Caco-2 (cell line): ENCODE measurements around the gene EXOSC5. TPM values are rescaled to one million over a fixed set of nuclear protein-coding genes. Genes with fewer than 3 reads are reported as not detected.

Experiments
- BruUV-seq: library from RNA; stranded (reverse); fragments of 400-500 nt; replicated peaks from 2 replicates; lab custom pipeline; 2021; lab: Mats Ljungman, UMichigan
- CTCF ChIA-PET: fragments of 300-600 bp; sonication (Branson Sonifier 250); formaldehyde crosslinking; loops from one replicate; lab custom pipeline; 2022; ENCODE audit warnings: antibody characterized with exemption; lab: Charles Lee
- POLR2A ChIA-PET: fragments of 300-600 bp; sonication (Branson Sonifier 250); formaldehyde crosslinking; loops from one replicate; lab custom pipeline; 2022; ENCODE audit warnings: antibody characterized with exemption; lab: Charles Lee
- DNase-seq, 2 experiments: peaks; one replicate each; pipeline versions ENCODE4 v3.0.0 to v3.0.0-alpha.2; 2020 to 2022
- H3K27me3 ChIP-seq: replicated peaks from 2 replicates; pipeline ENCODE4 v1.6.0; 2011; ENCODE audit warnings: low read length; ENCODE audit not compliant: control insufficient read depth, insufficient read depth
- H3K36me3 ChIP-seq: 2 replicates; pipeline ENCODE4 v1.5.1; 2011; ENCODE audit warnings: low read length; ENCODE audit not compliant: control insufficient read depth, insufficient read depth
- H3K4me1 ChIP-seq: fragments of 250-450 bp; sonication (Bioruptor Pico); 2 replicates; pipeline ENCODE4 v1.5.1; 2020; ENCODE audit warnings: mild to moderate bottlenecking
- H3K4me3 ChIP-seq: 2 replicates; pipeline ENCODE4 v1.5.1; 2011; ENCODE audit warnings: low read depth, mild to moderate bottlenecking, control low read depth, low read length
- H3K9me3 ChIP-seq: fragments of 250-450 bp; sonication (Bioruptor Pico); 2 replicates; pipeline ENCODE4 v1.5.1; 2020; ENCODE audit warnings: mild to moderate bottlenecking, moderate library complexity
- H3K27ac Mint-ChIP-seq: one replicate; pipeline ENCODE4 v1.8.0; 2022; ENCODE audit warnings: mixed read lengths; ENCODE audit not compliant: unreplicated experiment
- H3K27me3 Mint-ChIP-seq: one replicate; pipeline ENCODE4 v1.8.0; 2022; ENCODE audit warnings: mixed read lengths; ENCODE audit not compliant: insufficient read depth, unreplicated experiment
- H3K36me3 Mint-ChIP-seq: one replicate; pipeline ENCODE4 v1.8.0; 2022; ENCODE audit warnings: mild to moderate bottlenecking, mixed read lengths; ENCODE audit not compliant: insufficient read depth, unreplicated experiment
- H3K4me1 Mint-ChIP-seq: one replicate; pipeline ENCODE4 v1.8.0; 2022; ENCODE audit warnings: low read depth, mixed read lengths; ENCODE audit not compliant: unreplicated experiment
- H3K4me3 Mint-ChIP-seq: one replicate; pipeline ENCODE4 v1.8.0; 2022; ENCODE audit warnings: mild to moderate bottlenecking, moderate library complexity, mixed read lengths; ENCODE audit not compliant: unreplicated experiment
- H3K9me3 Mint-ChIP-seq: one replicate; pipeline ENCODE4 v1.8.0; 2022; ENCODE audit warnings: mixed read lengths; ENCODE audit not compliant: unreplicated experiment
- CTCF ChIP-seq, 2 experiments: fragments of 200-600 bp in 1 of 2; IDR thresholded peaks; 1 replicate in 1 of 2; 2 replicates in 1 of 2; pipeline versions ENCODE4 v1.5.1 to v1.8.0; 2011 to 2022; ENCODE audit warnings: antibody characterized with exemption in 1 of 2, control low read depth in 1 of 2, inconsistent platforms in 1 of 2, low read depth in 1 of 2, low read length in 1 of 2, mild to moderate bottlenecking in 1 of 2, moderate library complexity in 1 of 2; ENCODE audit not compliant: insufficient read depth in 1 of 2, severe bottlenecking in 1 of 2, unreplicated experiment in 1 of 2
- intact Hi-C: fragments of 100-400 bp; cut with micrococcal nuclease; formaldehyde crosslinking; loops from one replicate; pipeline ENCODE4 v1.10.0; 2022; ENCODE audit not compliant: unreplicated experiment
- total RNA-seq: library from RNA; stranded (reverse); gene quantifications from 2 replicates; pipeline ENCODE4 v1.2.3, GENCODE V29; 2022

EXOSC5 gene
- total RNA-seq, 1 experiment from 2014 or later: 36.6 TPM

- intact Hi-C loops: no loop called here
- POLR2A ChIA-PET: interaction anchor here (1.0 to 1.4 kb wide), 2 partner anchors 11 to 41 kb away, joined by 3 read pairs; partner anchors contain the start of gene DMAC2
Observed at GRCh38 chr19:41398050-41398418, 875 bp upstream of the EXOSC5 start.

GRCh38 chr19:41395355-41395754 lies 1.8 kb downstream of the EXOSC5 start:
- peaks cover 29% of the 10 kb centered on the region for H3K36me3 Mint-ChIP-seq
- intact Hi-C loops: no loop called here
- no peak for TF ChIP-seq CTCF (IDR thresholded peaks at IDR 0.05; ENCODE audit: insufficient read depth in 1 of 2, low read depth in 1 of 2, low read length in 1 of 2, severe bottlenecking in 1 of 2, unreplicated experiment in 1 of 2)
- H3K4me1 Mint-ChIP-seq: peaks cover 15% of the 10 kb centered on the region
- Histone ChIP-seq H3K27me3 (no peaks in the 10 kb centered on the region; the same call in 1 of the 2 replicates), H3K4me3 (no peak overlapping the region), H3K36me3 (peaks cover 1% of the 10 kb centered on the region), H3K4me1 (0 out of 2 replicates have a peak, but pooled peaks cover 6% of the 10 kb centered on the region), H3K9me3 (no peaks in the 10 kb centered on the region)
- ChIA-PET POLR2A (no interaction called here), CTCF (interaction anchor here (0.6 kb wide), 1 partner anchor 16 kb away, joined by 6 read pairs; no protein-coding TSS in a partner anchor)
- no peak overlapping the region for H3K27ac Mint-ChIP-seq
- H3K9me3 Mint-ChIP-seq: no peaks in the 10 kb centered on the region
- no peak overlapping the region for H3K4me3 Mint-ChIP-seq
- H3K27me3 Mint-ChIP-seq: no peaks in the 10 kb centered on the region
- no peak for DNase-seq
- no TSS peak for BruUV-seq

More at GRCh38 chr19:41398050-41398418, 875 bp upstream of the EXOSC5 start:
- BruUV-seq: no TSS peak
- Mint-ChIP-seq H3K9me3 (no peaks in the 10 kb centered on the region), H3K4me3 (peak overlapping the region; percentile 99), H3K27ac (peak overlapping the region; percentile 100), H3K4me1 (peaks cover 15% of the 10 kb centered on the region), H3K27me3 (no peaks in the 10 kb centered on the region), H3K36me3 (peaks cover 16% of the 10 kb centered on the region)
- no peak for DNase-seq
- CTCF ChIA-PET: no interaction called here
- H3K4me3 ChIP-seq: peak overlapping the region; percentile 97
- H3K9me3 ChIP-seq: no peaks in the 10 kb centered on the region
- no peaks in the 10 kb centered on the region for H3K36me3 ChIP-seq
- no peak for TF ChIP-seq CTCF (IDR thresholded peaks at IDR 0.05; ENCODE audit: insufficient read depth in 1 of 2, low read depth in 1 of 2, low read length in 1 of 2, severe bottlenecking in 1 of 2, unreplicated experiment in 1 of 2)
- no peaks in the 10 kb centered on the region; the same call in 1 of the 2 replicates for H3K27me3 ChIP-seq
- 0 out of 2 replicates have a peak, but pooled peaks cover 6% of the 10 kb centered on the region for H3K4me1 ChIP-seq

- intact Hi-C loops: no loop called here
- H3K4me1 Mint-ChIP-seq: peaks cover under 1% of the 10 kb centered on the region
- Histone ChIP-seq H3K4me3 (no peak overlapping the region), H3K36me3 (peaks cover 1% of the 10 kb centered on the region), H3K9me3 (no peaks in the 10 kb centered on the region), H3K4me1 (no peaks in the 10 kb centered on the region), H3K27me3 (no peaks in the 10 kb centered on the region)
- H3K27ac Mint-ChIP-seq: no peak overlapping the region
- H3K4me3 Mint-ChIP-seq: no peak overlapping the region
- ChIA-PET CTCF (no interaction called here), POLR2A (no interaction called here)
- H3K27me3 Mint-ChIP-seq: no peaks in the 10 kb centered on the region
- H3K9me3 Mint-ChIP-seq: no peaks in the 10 kb centered on the region
- BruUV-seq: no TSS peak
- peaks cover 46% of the 10 kb centered on the region for H3K36me3 Mint-ChIP-seq
- no peak for DNase-seq
- TF ChIP-seq CTCF (IDR thresholded peaks at IDR 0.05; ENCODE audit: insufficient read depth in 1 of 2, low read depth in 1 of 2, low read length in 1 of 2, severe bottlenecking in 1 of 2, unreplicated experiment in 1 of 2): no peak
Observed at GRCh38 chr19:41392775-41393174, 4.4 kb downstream of the EXOSC5 start.
